NT2/D1 (cell line): ENCODE measurements around the gene TOX2.

ENCODE experiments used
- SUZ12 ChIP-seq: IDR thresholded peaks from 2 replicates; pipeline ENCODE4 v1.6.1; 2011; ENCODE audit not compliant: insufficient read length, insufficient read depth; ENCODE audit errors: extremely low read depth
- YY1 ChIP-seq: IDR thresholded peaks from 2 replicates; pipeline ENCODE4 v1.6.1; 2011; ENCODE audit not compliant: insufficient read length, insufficient read depth
- ZNF274 ChIP-seq: IDR thresholded peaks from 2 replicates; pipeline ENCODE4 v1.6.1; 2011; ENCODE audit warnings: mild to moderate bottlenecking, low read depth, low read length

DNA sequence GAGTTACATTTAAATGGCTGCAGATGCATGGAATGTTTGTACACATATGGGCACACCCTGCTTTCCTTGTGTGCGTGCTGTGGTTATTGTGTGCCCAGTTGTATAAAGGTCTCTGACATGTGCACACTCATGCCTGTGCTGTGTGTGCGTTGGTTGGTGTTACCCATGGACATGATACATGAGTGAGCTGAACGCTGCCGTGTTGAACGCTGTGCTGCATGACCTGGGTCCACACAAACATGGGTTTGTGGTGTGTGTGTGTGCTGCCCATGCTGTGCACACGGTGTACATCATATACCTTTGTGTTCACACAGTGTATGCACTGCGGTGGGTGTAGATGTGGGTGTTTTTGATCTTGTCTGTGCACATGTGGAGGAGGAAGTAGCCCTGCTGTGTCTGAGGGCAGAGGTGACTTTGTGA, 54.4 kb downstream of the TOX2 start:
- TF ChIP-seq YY1 (no peak), ZNF274 (no peak), SUZ12 (no peak)
